EH (cell line): ENCODE measurements around the gene RAB9A.
"Not testable (repeated sequence)": the region's sequence is repeated elsewhere in the genome, so short reads cannot be mapped to it uniquely, and the experiment has no call there.

Experiments used
- DNase-seq: peaks from one replicate; pipeline ENCODE4 v3.0.0-alpha.2; 2015; ENCODE audit warnings: low read depth

Gene RAB9A

GRCh38 chrX:13702111-13702789, 13.3 kb downstream of the RAB9A start:
- no peak for DNase-seq

- DNase-seq: no peak
These were observed 14.2 kb downstream of the RAB9A start for GRCh38 chrX:13703135-13703534.

- DNase-seq: no peak
These were observed 14.7 kb downstream of the RAB9A start for GRCh38 chrX:13703589-13703988.

DNA sequence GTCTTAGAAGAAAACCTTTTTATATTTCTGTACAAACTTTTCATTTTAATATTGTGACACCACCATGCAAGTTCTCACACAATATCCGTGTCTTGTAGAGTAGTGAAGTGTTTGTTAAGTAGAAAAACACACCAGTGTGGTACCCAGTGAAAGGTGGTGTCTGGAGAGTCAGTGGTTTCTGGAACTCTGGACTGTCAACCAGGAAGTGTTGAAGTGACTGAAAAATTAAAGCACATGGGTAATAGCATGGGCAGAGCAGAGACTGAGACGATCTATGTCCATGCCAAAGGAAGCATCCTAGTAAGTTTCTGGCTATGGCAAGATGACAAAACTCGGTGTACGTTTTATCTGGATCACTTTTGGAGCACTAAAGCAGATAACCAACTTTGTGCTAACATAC, 22.2 kb downstream of the RAB9A start:
- no peak for DNase-seq

- DNase-seq: no peak
These were observed 27.5 kb downstream of the RAB9A start for GRCh38 chrX:13716455-13716854.

GRCh38 chrX:13716905-13717304, 28.0 kb downstream of the RAB9A start:
- DNase-seq: no peak

GRCh38 chrX:13717700-13718472, 29.0 kb downstream of the RAB9A start:
- peak; percentile 20 for DNase-seq

DNA sequence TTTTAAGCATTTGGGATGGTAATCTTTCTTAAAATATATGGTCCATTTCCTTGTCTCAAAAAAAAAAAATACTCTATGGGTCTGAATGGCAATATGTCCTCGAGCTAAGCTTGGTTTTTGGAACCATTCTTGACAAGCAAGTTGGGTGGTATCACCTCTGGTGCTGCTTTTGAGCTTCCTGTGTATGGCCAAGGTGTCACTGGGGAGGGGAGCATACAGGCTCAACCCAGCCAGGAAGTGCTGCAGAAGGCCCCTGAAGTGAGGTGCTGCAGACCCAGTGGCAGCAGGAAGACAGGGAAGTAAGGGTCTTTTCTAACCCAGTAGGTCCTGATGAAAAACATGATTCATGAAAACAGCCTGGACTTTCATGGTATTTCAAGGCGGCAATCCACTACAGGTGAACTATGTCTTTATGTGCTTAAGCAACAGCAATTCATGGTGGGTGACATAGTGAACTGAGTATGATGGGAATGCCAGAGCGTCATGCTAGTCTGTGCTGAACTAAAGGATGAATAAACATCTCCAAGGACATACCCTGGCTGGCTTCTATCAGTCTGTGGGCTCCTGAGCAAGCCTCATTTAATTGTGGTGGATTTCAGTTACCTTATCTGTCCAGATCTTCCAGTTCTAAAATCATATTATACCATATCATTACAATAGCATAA, 30.4 kb downstream of the RAB9A start:
- no peak for DNase-seq

DNA sequence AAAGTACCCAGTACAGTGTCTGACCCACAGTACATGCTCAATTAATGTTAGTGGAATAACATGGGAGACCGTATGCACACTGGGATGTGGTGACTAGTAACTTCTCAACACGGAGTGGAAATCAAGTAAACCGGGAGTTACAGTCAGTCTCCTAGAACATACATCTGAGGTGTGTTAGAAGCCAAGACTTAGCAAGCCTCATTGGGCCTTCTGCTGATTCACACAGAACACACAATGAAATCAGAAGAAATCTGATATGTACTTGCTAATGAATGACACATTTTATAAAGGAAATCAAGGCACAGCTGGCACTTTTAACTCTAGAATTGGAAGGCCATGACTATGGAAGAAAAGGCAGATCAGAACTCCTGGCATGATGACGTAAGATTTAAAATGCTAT, 32.4 kb downstream of the RAB9A start:
- DNase-seq: no peak

DNA sequence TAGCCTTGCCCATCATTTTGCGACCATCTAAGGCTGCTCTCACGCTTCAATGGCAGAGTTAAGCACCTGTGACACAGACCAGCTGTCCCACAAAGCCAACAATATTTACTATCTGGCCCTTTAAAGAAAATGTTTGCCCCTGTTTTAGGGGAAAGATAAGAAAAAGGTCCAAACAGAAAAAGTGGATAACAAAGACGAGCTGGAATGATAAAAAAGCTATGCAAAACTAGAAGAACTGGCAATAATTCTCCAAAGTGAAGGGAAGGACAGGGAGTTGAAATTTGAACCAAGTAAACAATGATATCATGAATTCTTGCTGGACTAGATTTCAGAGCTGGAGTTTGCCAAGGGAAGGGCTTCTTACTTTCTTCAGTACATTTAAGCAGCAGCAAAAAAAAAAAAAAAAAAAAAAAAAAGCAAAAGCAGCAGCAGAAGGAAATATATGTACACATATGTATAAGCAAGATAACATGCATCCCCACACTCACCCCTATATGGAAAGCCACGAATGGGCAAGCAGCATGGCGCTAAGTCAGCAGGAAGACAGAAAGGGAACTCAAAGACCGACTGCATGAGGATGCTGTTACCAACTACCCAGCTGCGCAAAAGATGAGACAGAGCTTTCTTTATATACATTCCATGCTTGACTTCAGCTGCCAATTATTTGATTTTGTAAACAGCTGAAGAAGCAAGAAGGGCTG, 33.0 kb downstream of the RAB9A start:
- DNase-seq: peak; percentile 41

GRCh38 chrX:13724878-13725277, 36.0 kb downstream of the RAB9A start:
- DNase-seq: not testable (repeated sequence)

- DNase-seq: not testable (repeated sequence)
These were observed 37.7 kb downstream of the RAB9A start for GRCh38 chrX:13726583-13726982.

DNA sequence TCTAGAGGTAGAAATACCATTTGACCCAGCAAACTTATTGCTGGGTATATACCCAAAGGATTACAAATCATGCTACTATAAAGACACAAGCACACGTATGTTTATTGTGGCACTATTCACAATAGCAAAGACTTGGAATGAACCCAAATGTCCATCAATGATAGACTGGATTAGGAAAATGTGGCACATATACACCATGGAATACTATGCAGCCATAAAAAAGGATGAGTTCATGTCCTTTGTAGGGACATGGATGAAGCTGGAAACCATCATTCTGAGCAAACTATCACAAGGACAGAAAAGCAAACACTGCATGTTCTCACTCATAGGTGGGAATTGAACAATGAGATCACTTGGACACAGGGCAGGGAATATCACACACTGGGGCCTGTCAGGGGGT, 41.6 kb downstream of the RAB9A start:
- DNase-seq: not testable (repeated sequence)

GRCh38 chrX:13732246-13733067, 43.5 kb downstream of the RAB9A start:
- DNase-seq: peak; percentile 7

DNA sequence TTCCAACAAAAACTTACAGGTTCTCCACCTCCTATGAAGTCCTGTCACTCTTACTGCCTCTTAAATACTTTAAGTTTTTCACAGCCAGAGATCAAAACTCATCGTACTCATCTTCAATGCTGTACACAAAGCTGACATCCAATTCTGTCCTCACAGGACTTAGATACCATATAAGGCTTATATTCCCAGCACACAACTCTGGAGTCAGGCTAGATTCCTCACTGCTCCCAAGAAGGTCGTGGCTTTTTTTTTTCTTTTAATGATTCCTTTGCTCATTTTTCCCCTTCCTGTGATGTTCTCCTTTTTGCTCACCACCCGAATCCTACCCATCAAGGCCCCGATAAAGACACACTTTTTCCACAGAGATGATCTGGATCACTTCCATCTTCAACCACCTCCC, 44.6 kb downstream of the RAB9A start:
- peak; percentile 46 for DNase-seq

- peak; percentile 95 for DNase-seq
These were observed 45.6 kb downstream of the RAB9A start, which contains the start of the genes OFD1 and TRAPPC2 for GRCh38 chrX:13734278-13735172. TSS of gene OFD1 (plus strand) at chrX:13734748. CDS start at chrX:13735072, 324 bp downstream. TSS of gene TRAPPC2 (minus strand) at chrX:13734620. CDS start at chrX:13719963, 14,657 bp downstream.

GRCh38 chrX:13741695-13742094, 52.8 kb downstream of the RAB9A start:
- DNase-seq: no peak

DNA sequence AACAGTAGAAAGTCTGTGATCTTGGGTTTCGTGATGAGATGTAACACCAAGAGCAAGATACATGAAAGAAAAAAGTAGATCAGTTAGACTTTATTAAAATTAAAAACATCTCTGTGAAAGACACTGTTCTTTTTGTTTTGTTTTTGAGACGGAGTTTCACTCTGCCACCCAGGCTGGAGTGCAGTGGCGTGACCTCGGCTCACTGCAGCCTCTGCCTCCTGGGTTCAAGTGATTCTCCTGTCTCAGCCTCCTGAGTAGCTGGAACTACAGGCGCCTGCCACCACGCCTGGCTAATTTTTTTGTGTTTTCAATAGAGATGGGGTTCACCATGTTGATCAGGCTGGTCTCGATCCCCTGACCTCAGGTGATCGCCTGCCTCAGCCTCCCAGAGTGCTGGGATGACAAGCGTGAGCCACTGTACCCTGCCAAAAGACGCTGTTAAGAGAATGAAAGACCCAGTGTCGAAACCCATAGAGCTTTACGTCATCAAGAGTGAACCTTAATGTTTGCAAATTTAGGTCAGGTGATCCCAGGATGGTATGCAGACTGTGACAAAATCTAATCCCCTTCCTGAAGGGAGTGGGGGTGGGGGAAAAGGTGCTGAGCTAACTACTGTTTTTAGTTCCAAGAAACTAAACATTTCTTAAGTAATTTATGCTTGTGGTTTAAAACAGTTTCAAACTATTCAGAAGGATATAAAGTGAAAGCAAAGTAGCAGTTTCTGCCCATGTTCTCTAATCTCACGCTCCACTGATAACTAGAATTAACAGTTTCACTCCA, 53.7 kb downstream of the RAB9A start:
- no peak for DNase-seq

DNA sequence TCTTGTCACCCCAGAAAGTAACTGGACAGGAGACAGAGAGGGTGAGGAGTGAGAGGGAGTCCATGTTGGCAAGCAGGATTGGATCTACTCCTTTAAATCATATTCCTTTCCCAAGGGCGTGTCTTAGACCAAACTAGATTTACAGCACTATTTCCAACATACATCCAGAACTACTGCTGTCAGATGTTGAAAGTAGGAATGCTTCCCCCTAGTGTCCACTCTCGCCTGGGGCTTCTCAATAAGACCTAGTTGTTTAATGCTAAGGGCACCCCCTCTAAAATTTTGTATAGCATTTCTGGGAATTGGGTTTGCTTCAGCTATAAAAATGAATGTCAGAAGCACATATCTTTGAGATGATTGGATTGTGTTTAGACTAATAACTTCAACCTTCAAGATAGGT, 58.9 kb downstream of the RAB9A start:
- peak; percentile 65 for DNase-seq
